GM23338 (cell line): ENCODE measurements around the gene CSNK2B. TPM values are rescaled to one million over a fixed set of nuclear protein-coding genes. Genes with fewer than 3 reads are reported as not detected.

Experiments used
- ATAC-seq: fragments of 200-7000 bp; cut with Tn5 transposase; 3 replicates; pipeline ENCODE4 v1.9.1; 2020
- DNase-seq: peaks from one replicate; pipeline ENCODE4 v3.0.0-alpha.2; 2015; ENCODE audit warnings: low spot score
- H2AFZ ChIP-seq: fragments of 200-600 bp; sonication (generic); 2 replicates; pipeline ENCODE4 v1.8.0; 2016; ENCODE audit warnings: antibody characterized with exemption, mild to moderate bottlenecking, moderate library complexity
- H3F3A ChIP-seq: fragments of 200-600 bp; sonication (generic); replicated peaks from 2 replicates; pipeline ENCODE4 v1.8.0; 2017; ENCODE audit warnings: antibody characterized with exemption, mixed run types, low read depth
- H3K27ac ChIP-seq: fragments of 200-600 bp; sonication (generic); 2 replicates; pipeline ENCODE4 v1.6.1; 2016; ENCODE audit warnings: low read depth
- H3K27me3 ChIP-seq: fragments of 200-600 bp; sonication (generic); 2 replicates; pipeline ENCODE4 v1.8.0; 2016; ENCODE audit warnings: mild to moderate bottlenecking, mixed run types, moderate library complexity; ENCODE audit not compliant: insufficient read depth
- H3K36me3 ChIP-seq: fragments of 200-600 bp; sonication (generic); 2 replicates; pipeline ENCODE4 v1.8.0; 2016; ENCODE audit warnings: mild to moderate bottlenecking; ENCODE audit not compliant: insufficient read depth
- H3K4me1 ChIP-seq: fragments of 200-600 bp; sonication (generic); 2 replicates; pipeline ENCODE4 v1.8.0; 2016; ENCODE audit warnings: mild to moderate bottlenecking, moderate library complexity; ENCODE audit not compliant: insufficient read depth
- H3K4me2 ChIP-seq: fragments of 200-600 bp; sonication (generic); 2 replicates; pipeline ENCODE4 v1.7.1; 2017; ENCODE audit warnings: mixed run types
- H3K4me3 ChIP-seq: fragments of 200-600 bp; sonication (generic); 2 replicates; pipeline ENCODE4 v1.6.1; 2016; ENCODE audit warnings: mixed run types
- H3K79me2 ChIP-seq: fragments of 200-600 bp; sonication (generic); replicated peaks from 2 replicates; pipeline ENCODE4 v1.8.0; 2017; ENCODE audit warnings: mild to moderate bottlenecking; ENCODE audit not compliant: insufficient read depth
- H3K9me2 ChIP-seq: fragments of 200-600 bp; sonication (generic); 2 replicates; pipeline ENCODE4 v1.8.0; 2017; ENCODE audit not compliant: insufficient read depth
- H4K20me1 ChIP-seq: fragments of 200-600 bp; sonication (generic); replicated peaks from 2 replicates; pipeline ENCODE4 v1.8.0; 2017; ENCODE audit warnings: mild to moderate bottlenecking; ENCODE audit not compliant: insufficient read depth
- H3K27ac Mint-ChIP-seq: 2 replicates; pipeline ENCODE4 v1.8.0; 2020; ENCODE audit warnings: inconsistent platforms, mild to moderate bottlenecking, moderate library complexity, mixed read lengths
- H3K27me3 Mint-ChIP-seq: 3 replicates; pipeline ENCODE4 v1.8.0; 2022; ENCODE audit warnings: low read depth, mild to moderate bottlenecking, moderate library complexity, mixed read lengths, inconsistent platforms; ENCODE audit not compliant: insufficient read depth, poor library complexity
- H3K36me3 Mint-ChIP-seq: 3 replicates; pipeline ENCODE4 v1.8.0; 2021; ENCODE audit warnings: low read depth, mild to moderate bottlenecking, inconsistent platforms, moderate library complexity, mixed read lengths
- H3K4me1 Mint-ChIP-seq: 3 replicates; pipeline ENCODE4 v1.8.0; 2020; ENCODE audit warnings: mild to moderate bottlenecking, inconsistent platforms, mixed read lengths
- H3K4me3 Mint-ChIP-seq: 3 replicates; pipeline ENCODE4 v1.8.0; 2021; ENCODE audit warnings: moderate library complexity, mild to moderate bottlenecking, inconsistent platforms, mixed read lengths
- H3K9me3 Mint-ChIP-seq: 3 replicates; pipeline ENCODE4 v1.8.0; 2020; ENCODE audit warnings: moderate library complexity, mild to moderate bottlenecking, inconsistent platforms, mixed read lengths
- CREB1 ChIP-seq: fragments of 250-450 bp; sonication (Bioruptor Pico); IDR thresholded peaks from 2 replicates; pipeline ENCODE4 v1.5.0; 2020; ENCODE audit warnings: low read depth, mild to moderate bottlenecking, moderate library complexity
- EZH2 ChIP-seq: fragments of 200-600 bp; sonication (generic); IDR thresholded peaks from one replicate; pipeline ENCODE4 v1.8.0; 2017; ENCODE audit warnings: antibody characterized with exemption, mild to moderate bottlenecking, low read depth; ENCODE audit not compliant: unreplicated experiment
- POLR2AphosphoS5 ChIP-seq: IDR thresholded peaks from 2 replicates; pipeline ENCODE4 v1.6.1; 2016; ENCODE audit warnings: antibody characterized with exemption, low read depth
- STAT1 ChIP-seq: IDR thresholded peaks from one replicate; pipeline ENCODE4 v1.6.1; 2016; ENCODE audit warnings: antibody characterized with exemption; ENCODE audit not compliant: unreplicated experiment
- ZNF331 ChIP-seq: fragments of 250-450 bp; sonication (Bioruptor Pico); IDR thresholded peaks from 2 replicates; pipeline ENCODE4 v1.5.0; 2020; ENCODE audit warnings: low read depth, mild to moderate bottlenecking, moderate library complexity
- polyA plus RNA-seq: library from polyadenylated mRNA; unstranded; fragments of >200 nt; fragmentation: Nextera tagmentation; extraction: Ambion mirVana; gene quantifications from 2 replicates; pipeline ENCODE4 v1.2.1, GENCODE V29; 2016
- total RNA-seq: library from RNA; depleted of rRNA; stranded (reverse); fragments of >200 nt; shearing (Covaris generic); gene quantifications from 2 replicates; pipeline ENCODE4 v1.2.3, GENCODE V29; 2014
- TF ChIP-seq, protein P1 (sequence below): IDR thresholded peaks from one replicate; pipeline ENCODE4 v1.6.1; 2018; ENCODE audit warnings: antibody characterized with exemption; ENCODE audit not compliant: unreplicated experiment
- TF ChIP-seq, protein P2 (sequence below): IDR thresholded peaks from 2 replicates; pipeline ENCODE4 v1.6.1; 2016; ENCODE audit warnings: antibody characterized with exemption
- TF ChIP-seq, protein P3 (sequence below), 2 experiments: fragments of 200-600 bp in 1 of 2; sonication (generic) in 1 of 2; conservative IDR thresholded peaks; 2 replicates each; pipeline versions ENCODE4 v1.5.1 to v1.6.1; 2016 to 2017; ENCODE audit warnings: antibody characterized with exemption in 2 of 2, low read depth in 2 of 2, mild to moderate bottlenecking in 2 of 2, moderate library complexity in 1 of 2

Gene CSNK2B
- total and polyA plus RNA-seq, 2 experiments from 2014 or later: 260 to 271 TPM

DNA sequence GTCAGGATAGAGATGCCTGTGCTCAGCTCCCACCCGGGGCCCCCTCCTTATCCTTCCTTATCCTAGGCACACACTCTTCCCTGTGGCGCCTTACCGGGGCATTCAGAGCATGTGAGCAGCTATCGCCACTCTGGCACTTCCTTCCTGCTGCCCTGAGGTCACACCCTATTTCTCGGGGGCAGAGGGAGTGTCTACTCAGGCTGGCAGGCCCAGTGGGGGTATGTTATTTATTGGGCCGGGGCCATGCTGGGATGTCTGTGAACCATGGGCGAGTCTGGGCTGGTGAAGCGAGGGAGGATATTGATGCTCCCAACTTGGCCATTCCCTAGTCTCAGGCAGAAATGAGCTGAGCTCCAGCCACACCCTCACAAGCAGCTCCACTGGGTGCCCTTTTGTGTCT is 45.4 kb downstream of the CSNK2B start (continued):
- TF ChIP-seq, protein P1, sequence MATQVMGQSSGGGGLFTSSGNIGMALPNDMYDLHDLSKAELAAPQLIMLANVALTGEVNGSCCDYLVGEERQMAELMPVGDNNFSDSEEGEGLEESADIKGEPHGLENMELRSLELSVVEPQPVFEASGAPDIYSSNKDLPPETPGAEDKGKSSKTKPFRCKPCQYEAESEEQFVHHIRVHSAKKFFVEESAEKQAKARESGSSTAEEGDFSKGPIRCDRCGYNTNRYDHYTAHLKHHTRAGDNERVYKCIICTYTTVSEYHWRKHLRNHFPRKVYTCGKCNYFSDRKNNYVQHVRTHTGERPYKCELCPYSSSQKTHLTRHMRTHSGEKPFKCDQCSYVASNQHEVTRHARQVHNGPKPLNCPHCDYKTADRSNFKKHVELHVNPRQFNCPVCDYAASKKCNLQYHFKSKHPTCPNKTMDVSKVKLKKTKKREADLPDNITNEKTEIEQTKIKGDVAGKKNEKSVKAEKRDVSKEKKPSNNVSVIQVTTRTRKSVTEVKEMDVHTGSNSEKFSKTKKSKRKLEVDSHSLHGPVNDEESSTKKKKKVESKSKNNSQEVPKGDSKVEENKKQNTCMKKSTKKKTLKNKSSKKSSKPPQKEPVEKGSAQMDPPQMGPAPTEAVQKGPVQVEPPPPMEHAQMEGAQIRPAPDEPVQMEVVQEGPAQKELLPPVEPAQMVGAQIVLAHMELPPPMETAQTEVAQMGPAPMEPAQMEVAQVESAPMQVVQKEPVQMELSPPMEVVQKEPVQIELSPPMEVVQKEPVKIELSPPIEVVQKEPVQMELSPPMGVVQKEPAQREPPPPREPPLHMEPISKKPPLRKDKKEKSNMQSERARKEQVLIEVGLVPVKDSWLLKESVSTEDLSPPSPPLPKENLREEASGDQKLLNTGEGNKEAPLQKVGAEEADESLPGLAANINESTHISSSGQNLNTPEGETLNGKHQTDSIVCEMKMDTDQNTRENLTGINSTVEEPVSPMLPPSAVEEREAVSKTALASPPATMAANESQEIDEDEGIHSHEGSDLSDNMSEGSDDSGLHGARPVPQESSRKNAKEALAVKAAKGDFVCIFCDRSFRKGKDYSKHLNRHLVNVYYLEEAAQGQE: no peak
- TF ChIP-seq, protein P2, sequence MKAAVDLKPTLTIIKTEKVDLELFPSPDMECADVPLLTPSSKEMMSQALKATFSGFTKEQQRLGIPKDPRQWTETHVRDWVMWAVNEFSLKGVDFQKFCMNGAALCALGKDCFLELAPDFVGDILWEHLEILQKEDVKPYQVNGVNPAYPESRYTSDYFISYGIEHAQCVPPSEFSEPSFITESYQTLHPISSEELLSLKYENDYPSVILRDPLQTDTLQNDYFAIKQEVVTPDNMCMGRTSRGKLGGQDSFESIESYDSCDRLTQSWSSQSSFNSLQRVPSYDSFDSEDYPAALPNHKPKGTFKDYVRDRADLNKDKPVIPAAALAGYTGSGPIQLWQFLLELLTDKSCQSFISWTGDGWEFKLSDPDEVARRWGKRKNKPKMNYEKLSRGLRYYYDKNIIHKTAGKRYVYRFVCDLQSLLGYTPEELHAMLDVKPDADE: no peak
- TF ChIP-seq, protein P3, sequence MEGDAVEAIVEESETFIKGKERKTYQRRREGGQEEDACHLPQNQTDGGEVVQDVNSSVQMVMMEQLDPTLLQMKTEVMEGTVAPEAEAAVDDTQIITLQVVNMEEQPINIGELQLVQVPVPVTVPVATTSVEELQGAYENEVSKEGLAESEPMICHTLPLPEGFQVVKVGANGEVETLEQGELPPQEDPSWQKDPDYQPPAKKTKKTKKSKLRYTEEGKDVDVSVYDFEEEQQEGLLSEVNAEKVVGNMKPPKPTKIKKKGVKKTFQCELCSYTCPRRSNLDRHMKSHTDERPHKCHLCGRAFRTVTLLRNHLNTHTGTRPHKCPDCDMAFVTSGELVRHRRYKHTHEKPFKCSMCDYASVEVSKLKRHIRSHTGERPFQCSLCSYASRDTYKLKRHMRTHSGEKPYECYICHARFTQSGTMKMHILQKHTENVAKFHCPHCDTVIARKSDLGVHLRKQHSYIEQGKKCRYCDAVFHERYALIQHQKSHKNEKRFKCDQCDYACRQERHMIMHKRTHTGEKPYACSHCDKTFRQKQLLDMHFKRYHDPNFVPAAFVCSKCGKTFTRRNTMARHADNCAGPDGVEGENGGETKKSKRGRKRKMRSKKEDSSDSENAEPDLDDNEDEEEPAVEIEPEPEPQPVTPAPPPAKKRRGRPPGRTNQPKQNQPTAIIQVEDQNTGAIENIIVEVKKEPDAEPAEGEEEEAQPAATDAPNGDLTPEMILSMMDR (conservative IDR thresholded peaks at IDR 0.05; ENCODE audit: low read depth in 2 of 2): no peak
- TF ChIP-seq CREB1 (no peak), ZNF331 (CRISPR knock-in tag) (no peak), POLR2AphosphoS5 (no peak)

DNA sequence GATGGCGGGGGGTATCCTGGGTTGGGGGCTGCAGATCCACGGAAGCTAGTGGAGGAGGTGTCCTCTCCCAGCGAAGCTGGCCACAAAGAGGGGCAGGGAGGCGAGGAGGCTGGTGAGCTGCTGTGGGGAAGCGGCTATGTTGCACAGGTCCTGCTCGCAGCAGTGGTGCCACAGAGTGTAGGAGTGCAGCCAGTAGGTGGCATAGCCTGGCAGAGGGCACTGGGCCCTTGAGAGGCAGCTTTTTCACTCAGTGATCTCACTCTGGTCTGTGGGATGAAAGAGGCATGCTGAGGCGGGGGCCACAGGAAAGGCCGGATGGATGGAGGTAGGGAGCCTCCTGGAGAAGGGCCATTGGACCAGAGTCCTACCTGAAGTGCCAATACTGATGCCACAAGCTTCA is 46.4 kb downstream of the CSNK2B start:
- Histone ChIP-seq H3K27me3 (no peaks in the 10 kb centered on the region), H3K4me3 (no peak overlapping the region), H3K79me2 (no peaks in the 10 kb centered on the region), H3K36me3 (no peaks in the 10 kb centered on the region), H3K27ac (no peak overlapping the region), H3K4me2 (no peak overlapping the region), H3F3A (no peaks in the 10 kb centered on the region), H3K9me2 (no peaks in the 10 kb centered on the region), H3K4me1 (peaks cover 20% of the 10 kb centered on the region), H4K20me1 (no peaks in the 10 kb centered on the region), H2AFZ (no peak overlapping the region)
- DNase-seq (no peak), ATAC-seq (no peak)
- Mint-ChIP-seq H3K27me3 (peaks cover 18% of the 10 kb centered on the region), H3K9me3 (no peaks in the 10 kb centered on the region), H3K4me1 (peaks cover 26% of the 10 kb centered on the region), H3K36me3 (no peaks in the 10 kb centered on the region), H3K4me3 (no peak overlapping the region), H3K27ac (no peak overlapping the region)
- TF ChIP-seq, protein P3 (conservative IDR thresholded peaks at IDR 0.05; ENCODE audit: low read depth in 2 of 2): 0 out of 4 replicates have a peak, but pooled peaks of 1 of the 2 experiments have one; percentile 18
- TF ChIP-seq, protein P1: no peak
- TF ChIP-seq STAT1 (no peak), EZH2 (no peak), CREB1 (no peak)
